Thoracic aorta (tissue), 2 donors: ENCODE measurements around the gene VCAN. TPM values are rescaled to one million over a fixed set of nuclear protein-coding genes. Genes with fewer than 3 reads are reported as not detected.
A peak's percentile ranks its signal among the peaks of the same experiment; 100 is the strongest.

Experiments
- ATAC-seq: fragments of 150-250 bp; one replicate; pipeline ENCODE4 v1.8.0; 2017; ENCODE audit warnings: low read depth; ENCODE audit not compliant: insufficient number of reproducible peaks, low FRiP score
- DNase-seq: peaks from one replicate; pipeline ENCODE4 v3.0.0-alpha.2; 2020; ENCODE audit warnings: low spot score
- H3K27ac ChIP-seq, 2 donors: fragments of 200-600 bp; sonication (generic); 1 replicate in 1 of 2; 2 replicates in 1 of 2; pipeline ENCODE4 v1.5.1; 2016; ENCODE audit warnings: mild to moderate bottlenecking in 2 of 2, moderate library complexity in 2 of 2
- H3K27me3 ChIP-seq: fragments of 200-600 bp; sonication (generic); replicated peaks from 2 replicates; pipeline ENCODE4 v1.6.0; 2016; ENCODE audit warnings: mild to moderate bottlenecking; ENCODE audit not compliant: insufficient read depth
- H3K36me3 ChIP-seq: fragments of 200-600 bp; sonication (generic); one replicate; pipeline ENCODE4 v1.5.1; 2016
- H3K4me1 ChIP-seq, 2 donors: fragments of 200-600 bp; sonication (generic); 1 replicate in 1 of 2; 2 replicates in 1 of 2; pipeline versions ENCODE4 v1.5.1 to v1.6.0; 2016; ENCODE audit warnings: low read depth in 2 of 2, mild to moderate bottlenecking in 1 of 2; ENCODE audit not compliant: control insufficient read depth in 1 of 2
- H3K4me3 ChIP-seq: fragments of 200-600 bp; sonication (generic); 2 replicates; pipeline ENCODE4 v1.5.1; 2016; ENCODE audit warnings: mild to moderate bottlenecking
- H3K9me3 ChIP-seq: fragments of 200-600 bp; sonication (generic); 2 replicates; pipeline ENCODE4 v1.5.1; 2016
- total RNA-seq, 2 donors: library from RNA; depleted of rRNA; stranded (reverse); fragments of >200 nt; gene quantifications; one replicate each; pipeline versions ENCODE4 v1.1.0 to v1.2.3, GENCODE V29; 2016
- TF ChIP-seq, protein P1 (sequence below): fragments of 200-600 bp; sonication (generic); IDR thresholded peaks from one replicate; pipeline ENCODE4 v1.5.1; 2019; ENCODE audit warnings: antibody characterized with exemption

Gene VCAN
- total RNA-seq, 2 donors from 2014 or later = 870 to 1,101 TPM

DNA sequence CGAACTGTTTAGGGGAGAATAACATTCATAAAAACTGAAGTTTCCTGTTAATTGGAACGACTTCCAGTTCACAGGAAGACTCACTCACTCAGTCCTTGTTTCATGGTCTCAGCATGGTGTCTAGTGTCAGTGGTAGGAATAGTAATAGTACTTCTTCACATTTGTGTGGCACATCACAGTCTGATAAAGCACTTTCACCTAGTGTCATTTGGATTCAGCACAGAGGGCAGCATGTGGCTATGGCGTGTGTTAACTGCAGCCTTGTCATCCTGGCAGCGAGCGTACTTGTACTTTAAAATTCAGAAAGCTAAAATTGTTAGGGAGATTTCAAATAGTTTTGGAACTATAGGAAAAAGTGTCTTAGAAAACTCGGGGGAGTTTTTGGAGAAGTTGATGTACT is 72.4 kb downstream of the VCAN start:
- ATAC-seq = no peak
- Histone ChIP-seq H3K36me3 (no peaks in the 10 kb centered on the region), H3K9me3 (no peaks in the 10 kb centered on the region), H3K4me1 (peaks cover 8 to 26% of the 10 kb centered on the region in 2 donors), H3K27ac (peak overlapping the region in 1 of 2 donors; percentile 51), H3K27me3 (no peaks in the 10 kb centered on the region), H3K4me3 (peak overlapping the region; percentile 45)
- no peak for DNase-seq
- TF ChIP-seq, protein P1, sequence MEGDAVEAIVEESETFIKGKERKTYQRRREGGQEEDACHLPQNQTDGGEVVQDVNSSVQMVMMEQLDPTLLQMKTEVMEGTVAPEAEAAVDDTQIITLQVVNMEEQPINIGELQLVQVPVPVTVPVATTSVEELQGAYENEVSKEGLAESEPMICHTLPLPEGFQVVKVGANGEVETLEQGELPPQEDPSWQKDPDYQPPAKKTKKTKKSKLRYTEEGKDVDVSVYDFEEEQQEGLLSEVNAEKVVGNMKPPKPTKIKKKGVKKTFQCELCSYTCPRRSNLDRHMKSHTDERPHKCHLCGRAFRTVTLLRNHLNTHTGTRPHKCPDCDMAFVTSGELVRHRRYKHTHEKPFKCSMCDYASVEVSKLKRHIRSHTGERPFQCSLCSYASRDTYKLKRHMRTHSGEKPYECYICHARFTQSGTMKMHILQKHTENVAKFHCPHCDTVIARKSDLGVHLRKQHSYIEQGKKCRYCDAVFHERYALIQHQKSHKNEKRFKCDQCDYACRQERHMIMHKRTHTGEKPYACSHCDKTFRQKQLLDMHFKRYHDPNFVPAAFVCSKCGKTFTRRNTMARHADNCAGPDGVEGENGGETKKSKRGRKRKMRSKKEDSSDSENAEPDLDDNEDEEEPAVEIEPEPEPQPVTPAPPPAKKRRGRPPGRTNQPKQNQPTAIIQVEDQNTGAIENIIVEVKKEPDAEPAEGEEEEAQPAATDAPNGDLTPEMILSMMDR = no peak

DNA sequence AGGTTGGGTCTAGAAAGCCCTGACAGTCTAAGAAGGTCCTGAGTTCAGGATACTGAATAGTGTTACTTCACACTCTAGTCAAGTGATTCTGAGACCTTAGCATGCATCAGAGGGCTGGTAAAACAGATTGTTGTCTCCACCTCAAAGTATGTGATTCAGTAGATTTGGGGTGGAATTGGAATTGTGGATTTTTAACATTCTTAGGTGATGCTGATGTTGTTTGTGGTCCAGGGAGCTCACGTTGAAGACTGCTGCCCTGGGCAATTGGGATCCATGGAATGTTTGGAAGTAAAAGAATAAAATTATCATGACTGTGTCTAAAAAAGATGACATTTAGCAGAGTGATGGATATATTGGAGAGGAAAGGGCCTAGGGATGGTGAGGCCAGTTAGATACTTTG is 75.6 kb downstream of the VCAN start:
- H3K4me1 ChIP-seq = peaks cover 4 to 42% of the 10 kb centered on the region in 2 donors
- TF ChIP-seq, protein P1 = no peak
- H3K4me3 ChIP-seq = no peak overlapping the region
- no peak overlapping the region for H3K27ac ChIP-seq
- H3K36me3 ChIP-seq = no peaks in the 10 kb centered on the region
- H3K27me3 ChIP-seq = no peaks in the 10 kb centered on the region
- ATAC-seq (no peak), DNase-seq (no peak)
- H3K9me3 ChIP-seq = no peaks in the 10 kb centered on the region

DNA sequence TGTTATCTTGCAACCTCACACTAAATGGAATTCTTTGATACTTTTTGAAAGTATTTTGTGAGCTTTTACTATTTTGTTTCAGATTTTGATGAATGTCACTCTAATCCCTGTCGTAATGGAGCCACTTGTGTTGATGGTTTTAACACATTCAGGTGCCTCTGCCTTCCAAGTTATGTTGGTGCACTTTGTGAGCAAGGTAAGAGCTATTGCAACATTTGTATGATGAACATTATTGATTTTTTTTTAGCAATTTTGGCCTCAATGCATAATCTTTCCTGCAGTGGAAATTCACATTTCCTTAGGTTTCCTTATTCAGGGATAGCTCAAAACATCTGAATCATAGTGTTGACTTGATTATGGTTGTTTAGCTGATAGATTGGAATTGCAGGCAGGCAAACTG is 76.3 kb downstream of the VCAN start:
- Histone ChIP-seq H3K27ac (no peak overlapping the region), H3K4me1 (peaks cover 3 to 48% of the 10 kb centered on the region in 2 donors), H3K9me3 (no peaks in the 10 kb centered on the region), H3K4me3 (no peak overlapping the region), H3K27me3 (no peaks in the 10 kb centered on the region), H3K36me3 (no peaks in the 10 kb centered on the region)
- ATAC-seq (no peak), DNase-seq (no peak)
- TF ChIP-seq, protein P1 = no peak

DNA sequence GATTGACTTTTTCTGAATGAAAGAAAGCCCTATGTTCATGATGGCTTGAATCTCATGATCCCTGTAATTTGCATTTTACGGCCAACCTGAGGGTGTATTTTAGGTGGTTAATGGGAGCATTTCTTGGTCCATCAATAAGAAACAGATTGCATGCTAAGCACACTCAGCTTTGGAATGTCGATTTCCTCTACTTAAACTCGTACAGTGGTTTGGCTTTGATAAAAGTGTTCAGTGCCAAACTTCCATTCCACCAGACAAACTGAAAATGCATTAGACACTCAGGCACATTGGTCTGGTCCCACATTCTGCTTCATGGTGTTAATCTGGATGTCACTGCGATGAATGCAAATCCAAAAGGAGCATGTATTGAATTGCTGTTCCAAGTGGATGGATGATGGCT is 77.0 kb downstream of the VCAN start:
- no peaks in the 10 kb centered on the region for H3K27me3 ChIP-seq
- H3K27ac ChIP-seq = no peak overlapping the region
- H3K4me1 ChIP-seq = peaks cover 0 to 48% of the 10 kb centered on the region in 2 donors
- ATAC-seq (no peak), DNase-seq (no peak)
- TF ChIP-seq, protein P1 = no peak
- H3K9me3 ChIP-seq = no peaks in the 10 kb centered on the region
- H3K4me3 ChIP-seq = no peak overlapping the region
- no peaks in the 10 kb centered on the region for H3K36me3 ChIP-seq

DNA sequence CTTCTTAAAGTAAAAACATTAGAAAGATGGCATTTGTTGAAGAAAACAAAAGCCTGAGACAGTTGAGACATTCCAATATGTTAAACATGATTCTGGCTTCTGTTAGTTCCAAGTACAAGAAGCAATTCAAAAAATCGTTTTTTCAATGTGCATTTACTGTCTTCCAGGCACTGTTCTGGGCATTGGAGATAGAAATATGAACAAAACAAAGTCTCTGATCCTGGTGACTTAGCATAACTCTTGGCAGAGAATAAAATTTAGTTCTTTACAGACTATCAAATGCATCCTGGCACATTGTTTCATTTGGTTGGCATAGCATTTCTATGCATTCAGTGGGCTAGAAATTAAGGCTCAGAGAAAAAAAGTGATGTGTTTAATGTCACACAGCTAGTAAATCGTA is 77.5 kb downstream of the VCAN start:
- Histone ChIP-seq H3K36me3 (peaks cover 2% of the 10 kb centered on the region), H3K4me1 (peaks cover 0 to 44% of the 10 kb centered on the region in 2 donors)

More for the DNA sequence above, 77.5 kb downstream of the VCAN start:
- TF ChIP-seq, protein P1 = no peak
- Histone ChIP-seq H3K27ac (peak overlapping the region; percentile 5 to 8), H3K27me3 (no peaks in the 10 kb centered on the region), H3K9me3 (no peaks in the 10 kb centered on the region), H3K4me3 (no peak overlapping the region)
- DNase-seq (no peak), ATAC-seq (no peak)
